SK-N-SH (cell line): ENCODE measurements around the gene PGM5. TPM values are rescaled to one million over a fixed set of nuclear protein-coding genes. Genes with fewer than 3 reads are reported as not detected.

Experiments
- CTCF ChIA-PET: fragments of 300-600, 350-600 bp; formaldehyde crosslinking; extraction: SDS; loops from one replicate; lab custom pipeline; 2021; lab: Yijun Ruan, JAX
- POLR2A ChIA-PET: fragments of 350-600 bp; sonication (Branson Sonifier 250); formaldehyde crosslinking; extraction: SDS; loops from one replicate; lab custom pipeline; 2020; ENCODE audit warnings: antibody characterized with exemption, inconsistent platforms; lab: Yijun Ruan, JAX
- DNase-seq: peaks from one replicate; pipeline ENCODE4 v3.0.0; 2012
- H2AFZ ChIP-seq: fragments of 200-600 bp; sonication (generic); 2 replicates; pipeline ENCODE4 v1.8.1; 2016; ENCODE audit warnings: antibody characterized with exemption, mild to moderate bottlenecking, low read depth
- H3F3A ChIP-seq: fragments of 200-600 bp; sonication (generic); replicated peaks from 2 replicates; pipeline ENCODE3; 2016; ENCODE audit warnings: antibody characterized with exemption, mild to moderate bottlenecking; ENCODE audit not compliant: insufficient read depth
- H3K27ac ChIP-seq, 2 experiments: fragments of 200-500 bp in 1 of 2; fragments of 200-600 bp in 1 of 2; sonication (Bioruptor generic) in 1 of 2; sonication (generic), shearing (Covaris generic) in 1 of 2; 2 replicates each; pipeline versions ENCODE4 v1.5.1 to v1.6.1; 2014 to 2016; ENCODE audit warnings: low read depth in 2 of 2, inconsistent platforms in 1 of 2, low read length in 1 of 2, mild to moderate bottlenecking in 1 of 2, mixed read lengths in 1 of 2
- H3K27me3 ChIP-seq: fragments of 200-600 bp; sonication (generic), shearing (Covaris generic); 2 replicates; pipeline ENCODE4 v1.6.1; 2016; ENCODE audit warnings: mixed run types; ENCODE audit not compliant: insufficient read depth
- H3K36me3 ChIP-seq, 2 experiments: fragments of 200-500 bp in 1 of 2; fragments of 200-600 bp in 1 of 2; sonication (Bioruptor generic) in 1 of 2; sonication (generic) in 1 of 2; replicated peaks in 1 of 2; 2 replicates each; pipeline versions ENCODE3 to v1.5.1; 2014 to 2016; ENCODE audit warnings: low read length in 1 of 2, mild to moderate bottlenecking in 1 of 2; ENCODE audit not compliant: insufficient read depth in 2 of 2, control insufficient read depth in 1 of 2
- H3K4me1 ChIP-seq, 2 experiments: fragments of 200-500 bp in 1 of 2; fragments of 200-600 bp in 1 of 2; sonication (Bioruptor generic) in 1 of 2; sonication (generic), shearing (Covaris generic) in 1 of 2; 2 replicates each; pipeline versions ENCODE4 v1.5.1 to v1.6.1; 2014 to 2016; ENCODE audit warnings: low read depth in 1 of 2, low read length in 1 of 2, mixed run types in 1 of 2; ENCODE audit not compliant: insufficient read depth in 2 of 2, control insufficient read depth in 1 of 2
- H3K4me2 ChIP-seq: fragments of 200-600 bp; sonication (generic), shearing (Covaris generic); 2 replicates; pipeline ENCODE4 v1.6.1; 2017; ENCODE audit warnings: mixed run types
- H3K4me3 ChIP-seq, 2 experiments: fragments of 200-500 bp in 1 of 2; fragments of 200-600 bp in 1 of 2; sonication (Bioruptor generic) in 1 of 2; sonication (generic), shearing (Covaris generic) in 1 of 2; 2 replicates each; pipeline versions ENCODE4 v1.5.1 to v1.8.1; 2014 to 2016; ENCODE audit warnings: low read depth in 2 of 2, inconsistent platforms in 1 of 2, low read length in 1 of 2, mild to moderate bottlenecking in 1 of 2, mixed read lengths in 1 of 2, moderate library complexity in 1 of 2
- H3K79me2 ChIP-seq: fragments of 200-600 bp; sonication (generic); 2 replicates; pipeline ENCODE4 v1.8.1; 2017; ENCODE audit warnings: mild to moderate bottlenecking; ENCODE audit not compliant: insufficient read depth
- H3K9ac ChIP-seq: fragments of 200-600 bp; sonication (generic); 2 replicates; pipeline ENCODE4 v1.6.1; 2017; ENCODE audit warnings: mixed run types
- H3K9me2 ChIP-seq: fragments of 200-600 bp; sonication (generic); 2 replicates; pipeline ENCODE4 v1.6.1; 2017; ENCODE audit warnings: mixed run types
- H3K9me3 ChIP-seq: fragments of 200-600 bp; sonication (generic); 2 replicates; pipeline ENCODE4 v1.6.1; 2017; ENCODE audit warnings: mixed run types, mild to moderate bottlenecking, moderate library complexity
- H4K20me1 ChIP-seq: fragments of 200-600 bp; sonication (generic); 2 replicates; pipeline ENCODE4 v1.6.1; 2017; ENCODE audit warnings: mild to moderate bottlenecking, mixed run types; ENCODE audit not compliant: insufficient read depth
- ELF1 ChIP-seq: IDR thresholded peaks from 2 replicates; pipeline ENCODE4 v1.4.0; 2012
- EP300 ChIP-seq, 2 experiments: IDR thresholded peaks; 2 replicates each; pipeline versions ENCODE4 v1.4.0 to v1.6.1; 2012; ENCODE audit warnings: borderline replicate concordance in 1 of 2, low read depth in 1 of 2, low read length in 1 of 2
- EZH2phosphoT487 ChIP-seq: fragments of 200-600 bp; sonication (generic); IDR thresholded peaks from 2 replicates; pipeline ENCODE4 v1.6.1; 2017; ENCODE audit warnings: low read depth, mixed run types, mild to moderate bottlenecking, antibody characterized with exemption, moderate library complexity, borderline replicate concordance
- FOXJ3 ChIP-seq: sonication (generic); formaldehyde crosslinking; IDR thresholded peaks from 2 replicates; pipeline ENCODE4 v1.5.1; 2020; ENCODE audit warnings: mild to moderate bottlenecking, missing genetic modification reagents
- JUND ChIP-seq: IDR thresholded peaks from 2 replicates; pipeline ENCODE4 v1.4.0; 2012
- MAX ChIP-seq: IDR thresholded peaks from 2 replicates; pipeline ENCODE4 v1.4.0; 2012; ENCODE audit warnings: low read depth
- RAD21 ChIP-seq: IDR thresholded peaks from 2 replicates; pipeline ENCODE4 v1.6.1; 2012; ENCODE audit warnings: mild to moderate bottlenecking, low read length
- RXRA ChIP-seq: IDR thresholded peaks from 2 replicates; pipeline ENCODE4 v1.4.0; 2012; ENCODE audit warnings: low read depth, mild to moderate bottlenecking, borderline replicate concordance
- SMC3 ChIP-seq: IDR thresholded peaks from 2 replicates; pipeline ENCODE4 v1.6.1; 2012; ENCODE audit warnings: low read depth, low read length, improper control_type of control experiment
- TAF1 ChIP-seq: IDR thresholded peaks from 2 replicates; pipeline ENCODE4 v1.6.1; 2012; ENCODE audit warnings: low read depth, mild to moderate bottlenecking, low read length, moderate library complexity, borderline replicate concordance
- TCF12 ChIP-seq: IDR thresholded peaks from 2 replicates; pipeline ENCODE4 v1.4.0; 2012
- USF2 ChIP-seq: fragments of 150-350 bp; IDR thresholded peaks from 2 replicates; pipeline ENCODE4 v1.6.1; 2017; ENCODE audit warnings: antibody characterized with exemption, low read length, low read depth, borderline replicate concordance
- ZBTB33 ChIP-seq: IDR thresholded peaks from 2 replicates; pipeline ENCODE4 v1.4.0; 2012; ENCODE audit warnings: low read depth, borderline replicate concordance
- WGBS: methylation state at CpG from one replicate; pipeline ENCODE4 v1.1.6; 2017; ENCODE audit warnings: low lambda C conversion rate; 5-methylcytosine and 5-hydroxymethylcytosine counted together
- polyA plus RNA-seq, 3 experiments: library from polyadenylated mRNA; depleted of rRNA; stranded (reverse); fragments of >200 nt; gene quantifications; 2 replicates each; pipeline ENCODE4 v1.2.3, GENCODE V29; 2012

PGM5 gene
- polyA plus RNA-seq, 1 of the 3 experiments (the other 2 are of a cell fraction): not detected

GRCh38 chr9:68417762-68418161, 61.4 kb downstream of the PGM5 start:
- TF ChIP-seq TAF1 (no peak), SMC3 (no peak), USF2 (no peak), RXRA (no peak), ELF1 (no peak)
- TF ChIP-seq, all 33 proteins: peak for 0
- H3K79me2 ChIP-seq: no peaks in the 10 kb centered on the region
- WGBS: 21% methylated on average over 3 of the region's 3 CpGs
- no peak overlapping the region for H3K9ac ChIP-seq
- no peaks in the 10 kb centered on the region; the same call in 1 of the 2 replicates for H3K27me3 ChIP-seq
- POLR2A ChIA-PET: no interaction called here
- H3K9me2 ChIP-seq: no peaks in the 10 kb centered on the region
- no peaks in the 10 kb centered on the region for H3K36me3 ChIP-seq
- no peak for DNase-seq
- no peaks in the 10 kb centered on the region for H3K9me3 ChIP-seq
- no peak overlapping the region for H3K4me3 ChIP-seq
- no peaks in the 10 kb centered on the region for H3F3A ChIP-seq
- no peaks in the 10 kb centered on the region for H3K4me1 ChIP-seq
- no peak overlapping the region for H3K27ac ChIP-seq
- CTCF ChIA-PET: no interaction called here
- H2AFZ ChIP-seq: no peak overlapping the region
- no peaks in the 10 kb centered on the region for H4K20me1 ChIP-seq
- no peak overlapping the region for H3K4me2 ChIP-seq

GRCh38 chr9:68418259-68418845, 61.9 kb downstream of the PGM5 start:
- H3K4me3 ChIP-seq: no peak overlapping the region
- no peaks in the 10 kb centered on the region; the same call in 1 of the 2 replicates for H3K27me3 ChIP-seq
- no peaks in the 10 kb centered on the region for H4K20me1 ChIP-seq
- no peaks in the 10 kb centered on the region for H3F3A ChIP-seq
- DNase-seq: no peak
- H3K9me3 ChIP-seq: no peaks in the 10 kb centered on the region
- 12% methylated on average over 9 of the region's 11 CpGs for WGBS
- no peak overlapping the region for H3K27ac ChIP-seq
- no peaks in the 10 kb centered on the region for H3K9me2 ChIP-seq
- H3K36me3 ChIP-seq: no peaks in the 10 kb centered on the region
- CTCF ChIA-PET: no interaction called here
- POLR2A ChIA-PET: no interaction called here
- H3K4me1 ChIP-seq: no peaks in the 10 kb centered on the region
- no peak overlapping the region for H3K4me2 ChIP-seq
- H3K79me2 ChIP-seq: no peaks in the 10 kb centered on the region
- TF ChIP-seq EP300 (IDR thresholded peaks at IDR 0.05; ENCODE audit: borderline replicate concordance in 1 of 2, low read depth in 1 of 2, low read length in 1 of 2) (no peak), RAD21 (no peak), JUND (no peak), ELF1 (no peak), TCF12 (no peak), MAX (no peak), EZH2phosphoT487 (no peak), TAF1 (no peak), ZBTB33 (no peak), FOXJ3 (no peak)
- no peak overlapping the region for H3K9ac ChIP-seq
- H2AFZ ChIP-seq: no peak overlapping the region
